AG10803 (cell line): ENCODE data around the gene PPP1R12A.

ENCODE experiments used
- DNase-seq: peaks from one replicate; pipeline ENCODE4 v3.0.0; 2010; ENCODE audit warnings: low read depth
- H3K4me3 ChIP-seq: 2 replicates; pipeline ENCODE4 v1.5.1; 2011; ENCODE audit warnings: mild to moderate bottlenecking, low read length, control low read depth
- CTCF ChIP-seq: conservative IDR thresholded peaks from 2 replicates; pipeline ENCODE4 v1.5.1; 2011; ENCODE audit warnings: mild to moderate bottlenecking, low read length, control low read depth, inconsistent platforms

The PPP1R12A gene

GRCh38 chr12:79926951-79927350 is 7.9 kb downstream of the PPP1R12A start:
- DNase-seq: no peak
- TF ChIP-seq CTCF: no peak
- H3K4me3 ChIP-seq: no peak overlapping the region

GRCh38 chr12:79925492-79925891 is 9.4 kb downstream of the PPP1R12A start:
- no peak for DNase-seq
- TF ChIP-seq CTCF: no peak
- no peak overlapping the region for H3K4me3 ChIP-seq

GRCh38 chr12:79921786-79922185 is 13.1 kb downstream of the PPP1R12A start:
- no peak for DNase-seq
- no peak overlapping the region for H3K4me3 ChIP-seq
- TF ChIP-seq CTCF: no peak

- no peak overlapping the region for H3K4me3 ChIP-seq
- TF ChIP-seq CTCF: no peak
- DNase-seq: no peak
Observed at GRCh38 chr12:79920421-79921238, 14.3 kb downstream of the PPP1R12A start.

GRCh38 chr12:79919762-79920161 is 15.1 kb downstream of the PPP1R12A start:
- DNase-seq: no peak
- H3K4me3 ChIP-seq: no peak overlapping the region
- TF ChIP-seq CTCF: no peak

GRCh38 chr12:79916826-79917225 is 18.1 kb downstream of the PPP1R12A start:
- H3K4me3 ChIP-seq: no peak overlapping the region
- DNase-seq: no peak
- TF ChIP-seq CTCF: no peak
